Transverse colon (tissue), 4 donors: ENCODE data around the gene CBX8. TPM values are rescaled to one million over a fixed set of nuclear protein-coding genes. Genes with fewer than 3 reads are reported as not detected.

Experiments used
- DNase-seq: peaks from one replicate; pipeline ENCODE4 v3.0.0-alpha.2; 2019
- H3K27ac ChIP-seq, 4 donors: fragments of 200-600 bp; sonication (generic); 2 replicates each; pipeline ENCODE4 v1.5.1; 2016 to 2018; ENCODE audit warnings: inconsistent platforms in 4 of 4
- H3K27me3 ChIP-seq: fragments of 200-600 bp; sonication (generic); 2 replicates; pipeline ENCODE4 v1.5.1; 2017; ENCODE audit warnings: inconsistent platforms
- H3K36me3 ChIP-seq, 4 donors: fragments of 200-600 bp; sonication (generic); 2 replicates each; pipeline ENCODE4 v1.5.1; 2017 to 2019; ENCODE audit warnings: inconsistent platforms in 4 of 4
- H3K4me1 ChIP-seq, 4 donors: fragments of 200-600 bp; sonication (generic); 2 replicates each; pipeline ENCODE4 v1.5.1; 2017 to 2020; ENCODE audit warnings: inconsistent platforms in 4 of 4
- H3K4me3 ChIP-seq, 4 donors: fragments of 200-600 bp; sonication (generic); 1 replicate in 1 of 4; 2 replicates in 3 of 4; pipeline versions ENCODE4 v1.5.1 to v1.6.1; 2017 to 2019; ENCODE audit warnings: inconsistent platforms in 4 of 4
- H3K9me3 ChIP-seq, 2 donors: fragments of 200-600 bp; sonication (generic); 2 replicates each; pipeline ENCODE4 v1.5.1; 2017 to 2019; ENCODE audit warnings: inconsistent platforms in 2 of 2
- CTCF ChIP-seq, 5 experiments: fragments of 200-600 bp in 3 of 5; fragments of 450-650 bp in 2 of 5; sonication (generic) in 3 of 5; IDR thresholded peaks; 1 replicate in 2 of 5; 2 replicates in 3 of 5; pipeline ENCODE4 v1.5.1; 2016 to 2017; ENCODE audit warnings: antibody characterized with exemption in 5 of 5, inconsistent platforms in 3 of 5, mild to moderate bottlenecking in 2 of 5, moderate library complexity in 1 of 5
- EP300 ChIP-seq: sonication (generic); formaldehyde crosslinking; IDR thresholded peaks from one replicate; pipeline ENCODE4 v1.6.1; 2017; ENCODE audit warnings: antibody characterized with exemption, low read depth
- POLR2A ChIP-seq: fragments of 450-650 bp; IDR thresholded peaks from one replicate; pipeline ENCODE4 v1.6.1; 2016; ENCODE audit warnings: antibody characterized with exemption, mild to moderate bottlenecking, moderate library complexity
- POLR2AphosphoS5 ChIP-seq, 3 donors: sonication (generic); formaldehyde crosslinking; IDR thresholded peaks; one replicate each; pipeline ENCODE4 v1.6.1; 2016; ENCODE audit warnings: antibody characterized with exemption in 3 of 3
- WGBS, 2 donors: methylation state at CpG; one replicate each; pipeline ENCODE4 v1.1.5; 2018; ENCODE audit warnings: low coverage in 1 of 2; 5-methylcytosine and 5-hydroxymethylcytosine counted together
- in situ Hi-C, 4 donors: fragments of 200-750 bp; cut with MboI; loops; one replicate each; pipeline versions ENCODE4 v1.15.0 to v1.15.1; 2017; ENCODE audit warnings: low sequenced_read_pairs in 3 of 4, low pct_ligation_motif_present in 1 of 4, low pct_unique_long_range_greater_than_20kb in 1 of 4
- intact Hi-C: fragments of 100-400 bp; cut with DNase I; formaldehyde crosslinking; loops from one replicate; pipeline ENCODE4 v1.15.1; 2023; ENCODE audit warnings: low total_unique reads
- total RNA-seq, 4 donors: library from RNA; depleted of rRNA; stranded (reverse); fragments of >200 nt; gene quantifications; one replicate each; pipeline ENCODE4 v1.1.0, GENCODE V29; 2016

Gene CBX8
- total RNA-seq, 4 donors from 2014 or later, result 1.5 to 4.4 (median 3.1) TPM

GRCh38 chr17:79749156-79749815, 47.6 kb downstream of the CBX8 start:
- Histone ChIP-seq H3K4me1 (peaks cover 0 to 8% (median 0%) of the 10 kb centered on the region in 4 donors), H3K36me3 (no peaks in the 10 kb centered on the region), H3K27me3 (peaks cover 93% of the 10 kb centered on the region), H3K27ac (no peak overlapping the region), H3K4me3 (no peak overlapping the region), H3K9me3 (no peaks in the 10 kb centered on the region)
- in situ Hi-C loops (no loop called here), intact Hi-C loops (no loop called here)
- TF ChIP-seq CTCF (IDR thresholded peaks at IDR 0.05) (no peak), POLR2AphosphoS5 (IDR thresholded peaks at IDR 0.05) (no peak), EP300 (no peak)
- 58 to 62% methylated on average over 3 of the region's 3 CpGs for WGBS, 2 donors
- DNase-seq, result no peak

DNA sequence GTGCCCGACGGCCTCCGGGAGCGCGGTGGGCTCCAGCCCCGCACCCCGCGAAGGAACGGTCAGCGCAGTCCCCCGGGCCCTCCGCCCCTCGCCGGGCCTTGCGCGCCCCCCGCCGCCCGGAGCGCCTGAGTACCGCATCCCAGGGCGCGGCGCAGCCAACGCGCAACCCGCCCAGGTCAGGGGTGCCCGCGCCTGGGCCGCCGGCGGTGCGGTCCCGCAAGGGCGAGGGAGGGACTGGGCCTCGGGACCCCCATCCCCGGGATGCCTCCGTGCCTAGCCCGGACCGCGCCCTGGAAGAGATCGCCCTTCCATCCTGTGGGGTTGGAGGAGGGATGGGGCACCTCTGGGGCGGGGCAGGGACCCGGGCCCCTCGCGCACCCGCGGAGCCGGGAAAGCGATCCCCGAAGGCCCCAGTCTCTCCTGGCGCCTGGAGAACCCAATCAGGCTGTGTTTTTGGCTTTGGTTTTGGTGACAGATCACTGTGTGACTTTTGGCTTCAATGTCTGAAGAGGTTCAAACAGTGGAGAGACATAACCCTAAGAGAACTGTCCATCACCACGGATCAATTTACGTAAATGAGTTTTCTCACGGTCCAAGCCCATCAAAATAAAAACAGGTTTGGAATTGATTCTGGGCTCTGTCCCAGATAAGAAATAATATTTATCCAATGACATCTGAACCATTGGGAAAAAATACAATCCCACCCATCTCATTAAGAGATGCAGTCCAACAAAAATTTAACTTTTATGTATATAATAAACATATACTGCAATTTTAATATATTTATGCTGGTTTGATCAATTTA, 48.4 kb downstream of the CBX8 start:
- WGBS, 2 donors, result 15 to 62% methylated on average over 3 to 18 of the region's 55 CpGs
- Histone ChIP-seq H3K9me3 (no peaks in the 10 kb centered on the region), H3K4me3 (no peak overlapping the region), H3K36me3 (no peaks in the 10 kb centered on the region), H3K27me3 (peaks cover 85% of the 10 kb centered on the region), H3K27ac (no peak overlapping the region), H3K4me1 (peaks cover 0 to 8% (median 0%) of the 10 kb centered on the region in 4 donors)
- no peak for TF ChIP-seq POLR2AphosphoS5 (IDR thresholded peaks at IDR 0.05)
- TF ChIP-seq EP300, result no peak
- TF ChIP-seq CTCF (IDR thresholded peaks at IDR 0.05), result no peak
- no peak for TF ChIP-seq POLR2A
- in situ Hi-C loops, result no loop called here
- intact Hi-C loops, result no loop called here
- no peak for DNase-seq

GRCh38 chr17:79747508-79748294, 49.2 kb downstream of the CBX8 start:
- Histone ChIP-seq H3K9me3 (no peaks in the 10 kb centered on the region), H3K4me3 (no peak overlapping the region), H3K27ac (no peak overlapping the region), H3K27me3 (peaks cover 84% of the 10 kb centered on the region), H3K4me1 (peaks cover 0 to 8% (median 0%) of the 10 kb centered on the region in 4 donors), H3K36me3 (no peaks in the 10 kb centered on the region)
- no peak for TF ChIP-seq CTCF (IDR thresholded peaks at IDR 0.05)
- TF ChIP-seq POLR2A, result no peak
- no peak for TF ChIP-seq EP300
- no peak for TF ChIP-seq POLR2AphosphoS5 (IDR thresholded peaks at IDR 0.05)
- 11% methylated on average over 43 of the region's 74 CpGs; no CpG with 5 or more reads in 1 of the 2 donors for WGBS, 2 donors
- in situ Hi-C loops (no loop called here), intact Hi-C loops (no loop called here)
- DNase-seq, result no peak
